Smooth muscle cell (in vitro differentiated cells): Measurements from ENCODE around the gene DOCK9. TPM values are rescaled to one million over a fixed set of nuclear protein-coding genes. Genes with fewer than 3 reads are reported as not detected.

ENCODE experiments used
- DNase-seq: peaks from one replicate; lab custom pipeline; 2025; ENCODE audit not compliant: unreplicated experiment; lab: John Stamatoyannopoulos, UW
- H2AFZ ChIP-seq: fragments of 200-600 bp; sonication (generic); 2 replicates; pipeline ENCODE4 v1.6.0; 2016; ENCODE audit warnings: antibody characterized with exemption, low read depth, mild to moderate bottlenecking
- H3F3A ChIP-seq: fragments of 200-600 bp; sonication (generic); 2 replicates; pipeline ENCODE4 v1.6.0; 2017; ENCODE audit warnings: antibody characterized with exemption, low read depth
- H3K27ac ChIP-seq: fragments of 200-600 bp; sonication (generic); 2 replicates; pipeline ENCODE4 v1.5.1; 2016; ENCODE audit warnings: low read depth, mild to moderate bottlenecking
- H3K27me3 ChIP-seq: fragments of 200-600 bp; sonication (generic); 2 replicates; pipeline ENCODE4 v1.6.1; 2016; ENCODE audit warnings: low read depth, mild to moderate bottlenecking
- H3K36me3 ChIP-seq: fragments of 200-600 bp; sonication (generic); 2 replicates; pipeline ENCODE4 v1.5.1; 2016; ENCODE audit warnings: low read depth
- H3K4me1 ChIP-seq: fragments of 200-600 bp; sonication (generic); 2 replicates; pipeline ENCODE4 v1.5.1; 2016; ENCODE audit warnings: low read depth
- H3K4me2 ChIP-seq: fragments of 200-600 bp; sonication (generic); 2 replicates; pipeline ENCODE4 v1.6.0; 2016; ENCODE audit warnings: mild to moderate bottlenecking
- H3K4me3 ChIP-seq: fragments of 200-600 bp; sonication (generic); 2 replicates; pipeline ENCODE4 v1.5.1; 2016; ENCODE audit warnings: mild to moderate bottlenecking
- H3K79me2 ChIP-seq: fragments of 200-600 bp; sonication (generic); 2 replicates; pipeline ENCODE4 v1.6.0; 2016; ENCODE audit warnings: low read depth, mild to moderate bottlenecking
- H3K9ac ChIP-seq: fragments of 200-600 bp; sonication (generic); 2 replicates; pipeline ENCODE4 v1.6.0; 2016; ENCODE audit warnings: low read depth
- H3K9me3 ChIP-seq: fragments of 200-600 bp; sonication (generic); replicated peaks from 2 replicates; pipeline ENCODE4 v1.5.1; 2016; ENCODE audit warnings: low read depth
- H4K20me1 ChIP-seq: fragments of 200-600 bp; sonication (generic); 2 replicates; pipeline ENCODE4 v1.6.0; 2016; ENCODE audit warnings: low read depth
- CTCF ChIP-seq: fragments of 200-600 bp; sonication (generic); IDR thresholded peaks from 2 replicates; pipeline ENCODE4 v1.5.1; 2017; ENCODE audit warnings: borderline replicate concordance, mild to moderate bottlenecking, antibody characterized with exemption; ENCODE audit not compliant: insufficient read depth, poor library complexity, severe bottlenecking
- WGBS: methylation state at CpG from one replicate; pipeline ENCODE4 v1.1.7; 2016; ENCODE audit warnings: low lambda C conversion rate; 5-methylcytosine and 5-hydroxymethylcytosine counted together
- polyA plus RNA-seq: library from polyadenylated mRNA; unstranded; fragments of >200 nt; fragmentation: Nextera tagmentation; extraction: Ambion mirVana; gene quantifications from 2 replicates; pipeline ENCODE4 v1.2.1, GENCODE V29; 2016
- total RNA-seq: library from RNA; depleted of rRNA; stranded (reverse); fragments of >200 nt; gene quantifications from 2 replicates; pipeline ENCODE4 v1.2.3, GENCODE V29; 2014

The DOCK9 gene
- total and polyA plus RNA-seq, 2 experiments from 2014 or later = 5.7 to 25.1 TPM

GRCh38 chr13:98848746-98849145 is 129.1 kb downstream of the DOCK9 start:
- Histone ChIP-seq H3K4me3 (no peak overlapping the region), H3K4me1 (no peaks in the 10 kb centered on the region), H3K9me3 (no peaks in the 10 kb centered on the region), H3K36me3 (no peaks in the 10 kb centered on the region), H4K20me1 (no peaks in the 10 kb centered on the region), H3F3A (no peaks in the 10 kb centered on the region), H3K79me2 (no peaks in the 10 kb centered on the region), H3K27ac (no peak overlapping the region), H3K4me2 (no peak overlapping the region), H3K9ac (no peak overlapping the region), H2AFZ (no peak overlapping the region), H3K27me3 (no peaks in the 10 kb centered on the region)
- no peak for TF ChIP-seq CTCF
- no peak for DNase-seq
- WGBS = 93% methylated on average over 7 of the region's 7 CpGs

- Histone ChIP-seq H3K4me1 (no peaks in the 10 kb centered on the region), H3K9ac (no peak overlapping the region), H2AFZ (no peak overlapping the region), H3K27me3 (no peaks in the 10 kb centered on the region), H3K4me2 (no peak overlapping the region), H3K27ac (no peak overlapping the region), H3K79me2 (no peaks in the 10 kb centered on the region), H3K4me3 (no peak overlapping the region), H3K36me3 (no peaks in the 10 kb centered on the region), H3K9me3 (no peaks in the 10 kb centered on the region), H3F3A (no peaks in the 10 kb centered on the region), H4K20me1 (no peaks in the 10 kb centered on the region)
- no peak for TF ChIP-seq CTCF
- DNase-seq = no peak
- WGBS = 73% methylated on average over 5 of the region's 5 CpGs
Measured at GRCh38 chr13:98847780-98848179, 130.1 kb downstream of the DOCK9 start.

GRCh38 chr13:98846986-98847385 is 130.9 kb downstream of the DOCK9 start:
- no peak for DNase-seq
- Histone ChIP-seq H3K36me3 (no peaks in the 10 kb centered on the region), H3K9ac (no peak overlapping the region), H3K27me3 (no peaks in the 10 kb centered on the region), H2AFZ (no peak overlapping the region), H3K79me2 (no peaks in the 10 kb centered on the region), H3F3A (no peaks in the 10 kb centered on the region), H3K4me3 (no peak overlapping the region), H3K4me1 (no peaks in the 10 kb centered on the region), H4K20me1 (no peaks in the 10 kb centered on the region), H3K4me2 (no peak overlapping the region), H3K27ac (no peak overlapping the region), H3K9me3 (no peaks in the 10 kb centered on the region)
- no peak for TF ChIP-seq CTCF
- 95% methylated on average over 4 of the region's 4 CpGs for WGBS

GRCh38 chr13:98846521-98846920 is 131.3 kb downstream of the DOCK9 start:
- no peaks in the 10 kb centered on the region for H3K4me1 ChIP-seq
- H2AFZ ChIP-seq = no peak overlapping the region
- 95% methylated on average over 5 of the region's 5 CpGs for WGBS
- no peaks in the 10 kb centered on the region for H3F3A ChIP-seq
- no peak overlapping the region for H3K9ac ChIP-seq
- H3K4me3 ChIP-seq = no peak overlapping the region
- H3K27ac ChIP-seq = no peak overlapping the region
- TF ChIP-seq CTCF = no peak
- no peak overlapping the region for H3K4me2 ChIP-seq
- no peaks in the 10 kb centered on the region for H4K20me1 ChIP-seq
- no peak for DNase-seq
- no peaks in the 10 kb centered on the region for H3K36me3 ChIP-seq
- H3K9me3 ChIP-seq = no peaks in the 10 kb centered on the region
- H3K79me2 ChIP-seq = no peaks in the 10 kb centered on the region
- H3K27me3 ChIP-seq = no peaks in the 10 kb centered on the region
